GM11168 (cell line): ENCODE results near the gene ODAD2.
"Not testable (repeated sequence)": the region's sequence is repeated elsewhere in the genome, so short reads cannot be mapped to it uniquely, and the experiment has no call there.

Experiments used
- in situ Hi-C: fragments of 300-500 bp; cut with MboI; formaldehyde crosslinking; loops from one replicate; pipeline ENCODE4 v1.12.0; 2022; ENCODE audit warnings: low sequenced_read_pairs; ENCODE audit not compliant: unreplicated experiment

The ODAD2 gene, protein sequence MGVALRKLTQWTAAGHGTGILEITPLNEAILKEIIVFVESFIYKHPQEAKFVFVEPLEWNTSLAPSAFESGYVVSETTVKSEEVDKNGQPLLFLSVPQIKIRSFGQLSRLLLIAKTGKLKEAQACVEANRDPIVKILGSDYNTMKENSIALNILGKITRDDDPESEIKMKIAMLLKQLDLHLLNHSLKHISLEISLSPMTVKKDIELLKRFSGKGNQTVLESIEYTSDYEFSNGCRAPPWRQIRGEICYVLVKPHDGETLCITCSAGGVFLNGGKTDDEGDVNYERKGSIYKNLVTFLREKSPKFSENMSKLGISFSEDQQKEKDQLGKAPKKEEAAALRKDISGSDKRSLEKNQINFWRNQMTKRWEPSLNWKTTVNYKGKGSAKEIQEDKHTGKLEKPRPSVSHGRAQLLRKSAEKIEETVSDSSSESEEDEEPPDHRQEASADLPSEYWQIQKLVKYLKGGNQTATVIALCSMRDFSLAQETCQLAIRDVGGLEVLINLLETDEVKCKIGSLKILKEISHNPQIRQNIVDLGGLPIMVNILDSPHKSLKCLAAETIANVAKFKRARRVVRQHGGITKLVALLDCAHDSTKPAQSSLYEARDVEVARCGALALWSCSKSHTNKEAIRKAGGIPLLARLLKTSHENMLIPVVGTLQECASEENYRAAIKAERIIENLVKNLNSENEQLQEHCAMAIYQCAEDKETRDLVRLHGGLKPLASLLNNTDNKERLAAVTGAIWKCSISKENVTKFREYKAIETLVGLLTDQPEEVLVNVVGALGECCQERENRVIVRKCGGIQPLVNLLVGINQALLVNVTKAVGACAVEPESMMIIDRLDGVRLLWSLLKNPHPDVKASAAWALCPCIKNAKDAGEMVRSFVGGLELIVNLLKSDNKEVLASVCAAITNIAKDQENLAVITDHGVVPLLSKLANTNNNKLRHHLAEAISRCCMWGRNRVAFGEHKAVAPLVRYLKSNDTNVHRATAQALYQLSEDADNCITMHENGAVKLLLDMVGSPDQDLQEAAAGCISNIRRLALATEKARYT

DNA sequence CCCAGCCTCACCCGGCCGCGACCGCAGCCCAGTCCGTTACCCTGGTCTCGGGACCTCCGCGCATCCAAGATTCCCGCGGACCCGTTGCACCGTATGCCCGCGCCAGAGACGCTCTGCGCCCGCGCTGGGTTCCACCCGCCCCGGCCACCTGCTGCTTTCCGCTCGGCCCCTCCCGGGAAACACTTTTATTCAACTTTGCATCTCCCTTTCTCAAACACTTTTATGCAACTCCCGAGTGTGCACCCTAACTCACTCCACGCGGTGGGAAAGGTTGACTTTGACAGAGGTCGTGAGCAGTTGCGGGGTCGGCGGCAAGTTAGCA is at the start of gene ODAD2:
ODAD2 (minus strand) TSS at position 126 of the 322 bp plus-strand sequence. CDS start 3,937 bp downstream, outside the sequence.
- in situ Hi-C loops, result no loop called here

- in situ Hi-C loops, result no loop called here
Measured at GRCh38 chr10:28047061-28047460, 48.2 kb upstream of the ODAD2 start.

- in situ Hi-C loops, result no loop called here
Measured at GRCh38 chr10:28046579-28046978, 47.7 kb upstream of the ODAD2 start.

- in situ Hi-C loops, result no loop called here
Measured at GRCh38 chr10:28043941-28044340, 45.1 kb upstream of the ODAD2 start.

DNA sequence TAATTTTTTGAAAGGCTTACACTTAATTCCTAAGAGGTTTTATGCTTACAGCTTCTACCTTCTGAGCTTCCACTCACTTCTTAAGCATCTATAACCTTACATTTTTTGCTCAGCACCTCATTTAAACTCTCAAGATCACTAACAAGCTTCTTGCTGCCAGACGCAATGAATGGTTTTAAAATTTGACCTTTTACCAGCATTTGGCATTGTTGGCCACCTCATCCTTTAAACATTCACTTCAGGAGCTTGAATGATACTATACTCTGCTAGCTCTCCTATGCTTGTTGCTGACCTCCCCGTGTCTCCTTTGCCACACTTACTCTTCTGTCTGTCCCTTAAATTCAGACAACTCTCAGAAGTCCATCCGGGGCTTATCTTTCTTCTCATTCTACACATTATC is 37.7 kb upstream of the ODAD2 start:
- in situ Hi-C loops, result no loop called here

DNA sequence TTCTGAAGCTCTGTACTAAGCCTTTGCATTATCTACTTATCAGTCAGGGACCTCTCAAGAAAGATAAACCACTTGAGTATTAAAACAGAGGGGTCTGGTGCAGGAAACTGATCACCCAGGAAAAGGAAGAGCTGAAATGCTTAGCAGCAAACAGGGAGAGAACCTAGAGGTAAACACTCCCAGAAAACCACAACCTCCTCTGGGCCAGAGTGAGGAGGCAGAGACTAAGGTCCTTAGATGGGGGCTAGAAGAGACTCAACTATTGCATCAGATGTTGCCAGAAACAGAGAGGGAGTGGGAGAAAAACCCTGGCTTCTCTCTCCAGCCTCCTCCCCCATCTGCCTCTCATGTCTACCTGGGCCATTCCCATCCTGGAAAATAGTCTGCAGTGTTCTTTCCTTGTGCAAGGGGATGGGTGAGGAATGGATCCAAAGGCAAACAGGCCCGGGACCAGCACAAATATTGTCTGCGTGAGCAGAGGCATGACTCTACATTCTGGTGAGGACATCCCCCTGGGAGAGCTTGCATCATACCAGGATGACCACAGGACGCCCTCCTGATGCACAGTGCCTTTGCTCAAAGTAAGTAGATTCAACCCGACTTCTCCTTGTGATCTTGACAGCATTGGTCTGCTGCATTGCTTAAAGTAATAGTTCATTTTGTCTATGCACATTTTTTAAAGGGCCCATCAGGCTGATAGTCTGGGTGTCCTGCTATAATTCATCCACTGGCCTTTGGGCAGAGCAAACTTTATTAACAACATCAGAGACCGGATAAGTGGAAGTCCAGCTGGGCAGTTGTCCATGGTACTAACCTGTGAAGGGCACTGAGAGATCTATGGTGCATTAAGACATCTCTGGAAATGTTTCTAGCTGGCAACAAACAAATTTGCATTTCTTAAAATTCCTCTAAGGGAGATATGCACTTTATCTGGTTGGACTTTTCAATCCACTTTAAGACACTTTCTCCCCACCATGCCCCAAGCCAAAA is 22.4 kb upstream of the ODAD2 start:
- in situ Hi-C loops, result no loop called here

DNA sequence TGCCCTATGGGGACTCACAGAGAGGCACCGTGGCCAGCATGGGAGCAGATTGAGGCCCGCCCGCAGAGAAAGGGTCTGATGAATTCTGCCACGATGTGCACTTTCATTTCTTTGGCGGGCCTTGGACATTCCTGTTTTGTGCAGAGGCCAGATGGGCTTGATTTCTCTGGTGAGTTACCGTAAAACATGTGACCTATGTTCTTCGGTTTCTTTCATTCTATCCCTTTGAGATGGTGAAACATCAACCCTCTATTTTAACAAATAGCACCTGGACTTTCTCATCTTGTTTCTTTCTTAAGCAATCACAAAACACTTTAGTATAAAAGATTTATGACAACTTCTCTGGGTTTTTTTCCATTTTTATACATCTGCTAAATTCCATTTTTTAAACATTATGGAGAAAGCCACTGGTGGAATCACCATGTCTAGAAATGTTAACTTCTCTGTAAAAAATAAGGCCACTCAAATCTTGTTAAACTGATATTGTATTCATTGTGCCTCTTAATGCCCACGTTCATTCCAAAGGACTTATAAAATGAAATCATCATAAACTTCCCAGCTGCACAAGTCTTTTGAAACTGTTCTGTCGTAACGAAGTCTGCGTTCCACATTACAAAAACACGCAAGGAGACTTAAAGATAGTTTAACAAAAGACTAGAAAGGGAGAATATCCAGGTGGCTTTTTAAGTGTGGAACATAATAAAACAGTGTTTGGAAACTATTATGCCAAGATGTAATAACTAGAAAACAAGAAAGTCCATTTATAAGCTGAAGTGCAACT is 21.4 kb upstream of the ODAD2 start:
- in situ Hi-C loops, result no loop called here

DNA sequence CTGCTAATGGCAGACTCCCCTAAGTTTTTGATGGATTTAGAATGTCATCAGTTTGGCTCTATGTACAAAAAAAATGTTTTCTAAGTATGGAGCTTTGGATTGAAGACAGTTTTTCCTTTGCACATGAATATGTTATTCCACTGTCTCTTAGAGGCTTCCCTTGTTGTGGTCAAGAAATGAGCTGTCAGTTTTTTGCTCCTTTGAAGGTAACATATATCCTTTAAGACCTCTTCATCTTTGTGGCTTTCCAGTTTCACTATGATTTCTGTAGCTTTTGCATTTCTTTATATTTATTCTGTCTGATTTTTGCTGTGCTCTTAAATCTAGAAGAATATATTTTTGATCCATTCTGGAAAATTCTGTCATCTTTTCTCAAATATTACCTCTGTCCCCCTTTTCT is 15.8 kb upstream of the ODAD2 start:
- in situ Hi-C loops, result no loop called here

DNA sequence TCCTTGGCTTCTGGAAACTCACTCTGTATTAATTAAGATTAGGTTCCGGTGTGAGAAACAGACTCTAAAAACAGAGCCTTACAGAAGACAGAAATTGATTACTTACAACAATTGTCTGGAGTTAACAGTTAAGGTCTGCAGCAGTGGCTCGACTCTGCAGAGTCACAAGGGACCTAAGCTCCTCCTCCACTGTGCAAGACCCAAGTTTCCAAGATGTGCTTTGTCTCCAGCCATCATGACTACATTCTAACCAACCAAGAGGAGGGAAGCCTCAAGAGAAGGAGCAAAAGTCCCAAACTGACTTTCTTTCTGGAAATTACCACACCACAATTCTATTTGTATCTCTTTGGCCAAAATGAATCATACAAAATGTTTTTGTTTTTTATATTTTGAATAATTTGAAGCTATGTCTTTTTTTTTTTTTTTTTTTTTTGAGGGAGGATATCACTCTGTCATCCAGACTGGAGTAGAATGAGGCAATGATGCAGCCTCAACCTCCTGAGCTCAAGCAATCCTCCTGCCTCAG is 14.2 kb upstream of the ODAD2 start:
- in situ Hi-C loops, result no loop called here

DNA sequence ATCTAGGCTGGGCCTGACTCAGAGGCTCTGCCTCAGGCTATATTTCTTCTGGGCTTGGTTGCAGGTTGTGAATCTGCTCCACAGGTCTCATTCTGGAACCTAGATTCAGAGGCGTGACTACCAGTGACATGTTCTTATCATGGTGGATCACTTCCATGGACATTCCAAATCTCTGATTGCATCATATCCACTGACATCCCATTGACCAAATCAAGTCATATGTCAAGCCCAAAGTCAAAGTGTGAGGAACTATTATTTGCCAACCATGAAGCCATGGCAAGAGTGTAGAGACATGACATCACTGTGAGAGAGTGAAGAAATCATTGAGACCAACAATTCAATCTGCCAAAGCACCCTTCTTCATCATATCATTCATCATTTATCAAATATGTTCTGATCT is 11.9 kb upstream of the ODAD2 start:
- in situ Hi-C loops, result no loop called here

DNA sequence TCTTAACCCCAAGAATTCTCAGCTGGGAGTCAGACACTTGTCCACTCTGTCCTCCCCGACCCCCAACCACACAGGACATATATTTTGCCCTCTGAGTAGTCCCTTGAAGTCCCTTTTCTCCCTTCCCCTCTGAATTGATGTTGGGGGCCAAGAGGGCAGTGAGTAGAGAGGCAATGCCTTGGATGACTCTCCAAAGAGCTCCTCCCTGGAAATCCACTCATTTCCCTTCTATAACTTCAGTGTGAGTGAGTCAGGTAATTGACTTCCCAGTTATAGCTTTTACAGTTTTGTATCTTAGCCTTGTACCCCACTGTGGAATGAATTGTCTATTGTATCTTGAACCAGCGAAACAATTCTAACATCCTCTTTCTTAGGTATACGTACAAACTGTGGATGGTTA is 9.2 kb upstream of the ODAD2 start:
- in situ Hi-C loops, result no loop called here

GRCh38 chr10:28001353-28001752 is 2.5 kb upstream of the ODAD2 start:
- in situ Hi-C loops, result no loop called here

GRCh38 chr10:27998178-27998953 is 513 bp downstream of the ODAD2 start:
- in situ Hi-C loops, result no loop called here

DNA sequence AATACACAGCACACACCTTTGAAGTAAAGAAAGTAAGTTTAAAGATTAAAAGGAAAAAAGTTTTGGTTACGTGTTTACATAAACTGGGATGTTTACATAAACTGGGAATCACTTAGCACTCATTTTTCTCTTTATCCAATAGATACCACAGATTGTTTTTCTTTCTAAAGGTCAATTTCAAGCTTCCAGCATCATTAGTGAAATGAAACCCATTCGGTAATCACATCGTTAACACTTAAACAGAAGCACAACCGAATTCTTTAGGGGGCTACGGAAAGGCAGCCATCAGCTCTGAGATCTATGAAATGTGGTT is 1.1 kb downstream of the ODAD2 start:
- in situ Hi-C loops, result no loop called here

- in situ Hi-C loops, result no loop called here
Measured at GRCh38 chr10:27995311-27995710, 3.6 kb downstream of the ODAD2 start.

DNA sequence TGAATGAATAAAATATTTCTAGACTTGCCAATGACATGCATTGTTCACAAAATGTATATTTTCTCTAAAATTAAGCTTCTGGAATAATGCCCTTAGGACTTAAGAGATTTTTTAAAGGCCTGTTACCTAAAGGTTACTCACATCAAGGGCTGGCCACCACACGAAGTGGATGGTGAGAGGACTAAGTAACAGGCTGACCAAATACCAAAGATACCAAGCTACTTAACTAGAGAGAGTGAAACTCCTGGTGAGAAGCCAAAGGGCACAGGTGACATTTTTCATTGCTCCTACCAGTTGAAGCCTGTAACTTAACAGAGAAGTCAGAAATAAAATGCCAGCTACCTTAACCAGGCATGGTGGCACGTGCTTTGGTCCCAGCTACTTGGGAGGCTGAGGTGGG is 9.5 kb downstream of the ODAD2 start:
- in situ Hi-C loops, result not testable (repeated sequence)

- in situ Hi-C loops, result no loop called here
Measured at GRCh38 chr10:27986821-27987220, 12.1 kb downstream of the ODAD2 start.

DNA sequence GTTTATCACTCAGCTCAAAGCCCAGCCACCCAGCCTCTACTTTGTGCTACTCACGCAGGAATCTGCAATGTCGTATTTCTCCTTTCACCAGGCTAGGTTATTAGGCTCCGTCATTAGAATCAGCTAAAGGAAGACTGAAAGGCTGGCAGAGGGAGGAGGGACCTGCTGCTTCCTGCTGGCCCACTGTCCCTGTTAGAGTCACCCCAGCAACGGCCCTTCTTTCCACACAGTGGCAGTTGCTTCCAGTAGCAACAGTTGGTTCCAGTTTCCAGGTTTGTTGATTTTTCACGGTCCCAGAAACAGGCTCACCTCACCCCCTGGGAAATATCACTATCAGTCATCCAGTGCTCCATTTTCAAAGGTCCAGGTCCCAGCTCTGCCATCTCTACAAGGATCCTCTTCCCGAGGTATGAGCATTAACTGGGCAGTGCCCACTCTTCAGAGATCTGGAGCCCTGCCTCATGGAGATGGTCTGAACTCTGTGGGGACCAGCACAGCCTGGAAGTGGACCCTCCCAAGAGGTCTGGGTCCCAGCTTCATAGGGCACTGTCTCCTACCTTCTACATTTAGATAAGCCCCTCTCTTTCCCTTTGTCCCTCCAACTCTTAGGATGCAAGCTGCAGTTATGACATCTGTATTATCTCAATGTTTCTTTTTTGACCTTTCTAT is 15.9 kb downstream of the ODAD2 start:
- in situ Hi-C loops, result no loop called here
